ENCODE data around the gene BRWD1. TPM values are rescaled to one million over a fixed set of nuclear protein-coding genes. Genes with fewer than 3 reads are reported as not detected.

The BRWD1 gene
- polyA plus RNA-seq, 1 donor from 2014 or later = 246 TPM

DNA sequence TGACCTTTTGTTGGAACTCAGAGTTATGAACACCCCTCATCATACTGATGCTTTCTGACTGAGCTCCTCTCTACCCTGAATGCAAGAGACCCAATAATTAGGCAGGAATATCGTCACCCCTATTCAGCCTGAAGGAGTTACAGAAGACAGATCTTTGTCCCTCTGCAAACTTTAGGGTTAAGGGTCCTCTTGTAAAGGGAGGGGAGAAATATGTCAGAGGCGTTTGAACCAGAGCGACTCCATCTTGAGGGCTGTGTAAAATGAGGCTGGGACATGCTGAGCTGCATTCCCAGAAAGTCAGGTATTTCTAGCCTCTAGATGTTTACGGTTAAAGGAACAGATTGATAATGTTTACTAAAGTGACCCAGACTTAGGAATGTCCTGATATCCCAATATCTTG lies 46.0 kb upstream of the BRWD1 start:
- H3K9ac ChIP-seq (ENCODE audit: low read length) = no peak overlapping the region
- no peaks in the 10 kb centered on the region for H3K9me2 ChIP-seq (ENCODE audit: insufficient read depth, low read length)
- H3K9me3 ChIP-seq (ENCODE audit: low read length) = no peaks in the 10 kb centered on the region
- no peak overlapping the region for H3K4me3 ChIP-seq (ENCODE audit: low read length)
- H2AFZ ChIP-seq (ENCODE audit: low read depth, low read length) = no peak overlapping the region
- no peak overlapping the region for H3K27ac ChIP-seq (ENCODE audit: low read length)
- H3F3A ChIP-seq (ENCODE audit: insufficient read depth, low read length, poor library complexity, severe bottlenecking) = no peaks in the 10 kb centered on the region
- H3K79me2 ChIP-seq (replicated peaks; ENCODE audit: insufficient read depth, low read length) = no peaks in the 10 kb centered on the region
- no peak overlapping the region for H3K4me2 ChIP-seq (ENCODE audit: low read length)
- no peaks in the 10 kb centered on the region for H4K20me1 ChIP-seq (ENCODE audit: insufficient read depth)
- TF ChIP-seq, protein P1, sequence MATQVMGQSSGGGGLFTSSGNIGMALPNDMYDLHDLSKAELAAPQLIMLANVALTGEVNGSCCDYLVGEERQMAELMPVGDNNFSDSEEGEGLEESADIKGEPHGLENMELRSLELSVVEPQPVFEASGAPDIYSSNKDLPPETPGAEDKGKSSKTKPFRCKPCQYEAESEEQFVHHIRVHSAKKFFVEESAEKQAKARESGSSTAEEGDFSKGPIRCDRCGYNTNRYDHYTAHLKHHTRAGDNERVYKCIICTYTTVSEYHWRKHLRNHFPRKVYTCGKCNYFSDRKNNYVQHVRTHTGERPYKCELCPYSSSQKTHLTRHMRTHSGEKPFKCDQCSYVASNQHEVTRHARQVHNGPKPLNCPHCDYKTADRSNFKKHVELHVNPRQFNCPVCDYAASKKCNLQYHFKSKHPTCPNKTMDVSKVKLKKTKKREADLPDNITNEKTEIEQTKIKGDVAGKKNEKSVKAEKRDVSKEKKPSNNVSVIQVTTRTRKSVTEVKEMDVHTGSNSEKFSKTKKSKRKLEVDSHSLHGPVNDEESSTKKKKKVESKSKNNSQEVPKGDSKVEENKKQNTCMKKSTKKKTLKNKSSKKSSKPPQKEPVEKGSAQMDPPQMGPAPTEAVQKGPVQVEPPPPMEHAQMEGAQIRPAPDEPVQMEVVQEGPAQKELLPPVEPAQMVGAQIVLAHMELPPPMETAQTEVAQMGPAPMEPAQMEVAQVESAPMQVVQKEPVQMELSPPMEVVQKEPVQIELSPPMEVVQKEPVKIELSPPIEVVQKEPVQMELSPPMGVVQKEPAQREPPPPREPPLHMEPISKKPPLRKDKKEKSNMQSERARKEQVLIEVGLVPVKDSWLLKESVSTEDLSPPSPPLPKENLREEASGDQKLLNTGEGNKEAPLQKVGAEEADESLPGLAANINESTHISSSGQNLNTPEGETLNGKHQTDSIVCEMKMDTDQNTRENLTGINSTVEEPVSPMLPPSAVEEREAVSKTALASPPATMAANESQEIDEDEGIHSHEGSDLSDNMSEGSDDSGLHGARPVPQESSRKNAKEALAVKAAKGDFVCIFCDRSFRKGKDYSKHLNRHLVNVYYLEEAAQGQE (IDR thresholded peaks at IDR 0.05; ENCODE audit: borderline replicate concordance) = no peak
- TF ChIP-seq EZH2 (IDR thresholded peaks at IDR 0.05; ENCODE audit: borderline replicate concordance, insufficient read depth, low read length, poor library complexity, severe bottlenecking) = no peak
- no peak for TF ChIP-seq POLR2AphosphoS5 (IDR thresholded peaks at IDR 0.05)
- no peak for TF ChIP-seq EP300 (conservative IDR thresholded peaks at IDR 0.05; ENCODE audit: poor library complexity, severe bottlenecking)
- TF ChIP-seq TAF1 (IDR thresholded peaks at IDR 0.05; ENCODE audit: low read depth) = no peak
- no peaks in the 10 kb centered on the region for H3K36me3 ChIP-seq (ENCODE audit: insufficient read depth, low read length)
- no peaks in the 10 kb centered on the region for H3K27me3 ChIP-seq (ENCODE audit: insufficient read depth, low read depth, low read length)

DNA sequence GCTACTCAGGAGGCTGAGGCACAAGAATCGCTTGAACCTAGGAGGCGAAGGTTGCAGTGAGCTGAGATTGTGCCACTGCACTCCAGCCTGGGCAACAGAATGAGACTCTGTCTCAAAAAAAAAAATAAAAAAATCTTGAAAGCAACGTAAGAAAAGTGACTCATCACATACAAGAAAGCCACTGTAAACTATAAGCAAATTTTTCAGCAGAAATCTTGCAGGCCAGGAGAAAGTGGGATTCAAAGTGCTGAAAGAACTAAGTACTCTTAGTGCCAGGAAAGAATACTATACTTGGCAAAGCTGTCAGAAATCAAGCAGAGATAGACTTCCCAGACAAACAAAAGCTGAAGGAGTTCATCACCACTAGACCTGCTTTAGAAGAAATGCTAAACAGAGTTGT lies 39.9 kb upstream of the BRWD1 start:
- Histone ChIP-seq H4K20me1 (ENCODE audit: insufficient read depth) (no peaks in the 10 kb centered on the region), H3K9me2 (ENCODE audit: insufficient read depth, low read length) (no peaks in the 10 kb centered on the region), H3K27ac (ENCODE audit: low read length) (no peak overlapping the region), H3F3A (ENCODE audit: insufficient read depth, low read length, poor library complexity, severe bottlenecking) (peaks cover 2% of the 10 kb centered on the region), H3K36me3 (ENCODE audit: insufficient read depth, low read length) (no peaks in the 10 kb centered on the region), H3K4me3 (ENCODE audit: low read length) (no peak overlapping the region), H3K79me2 (replicated peaks; ENCODE audit: insufficient read depth, low read length) (no peaks in the 10 kb centered on the region), H2AFZ (ENCODE audit: low read depth, low read length) (no peak overlapping the region), H3K27me3 (ENCODE audit: insufficient read depth, low read depth, low read length) (no peaks in the 10 kb centered on the region), H3K9ac (ENCODE audit: low read length) (no peak overlapping the region), H3K4me2 (ENCODE audit: low read length) (no peak overlapping the region), H3K9me3 (ENCODE audit: low read length) (no peaks in the 10 kb centered on the region)
- TF ChIP-seq, protein P1 (IDR thresholded peaks at IDR 0.05; ENCODE audit: borderline replicate concordance) = no peak

All from neural cell (in vitro differentiated cells).